Measurements from ENCODE around the gene ADAMTSL3.
"Not testable (repeated sequence)": the region's sequence is repeated elsewhere in the genome, so short reads cannot be mapped to it uniquely, and the experiment has no call there.

The ADAMTSL3 gene

GRCh38 chr15:83928392-83928734, 274.4 kb downstream of the ADAMTSL3 start:
- DNase-seq: no peak

GRCh38 chr15:83928878-83929418, 275.0 kb downstream of the ADAMTSL3 start:
- no peak for DNase-seq

- no peak for DNase-seq
Observed at GRCh38 chr15:83929619-83930018, 275.7 kb downstream of the ADAMTSL3 start.

GRCh38 chr15:83930392-83931212, 276.7 kb downstream of the ADAMTSL3 start:
- no peak for DNase-seq

- no peak for DNase-seq
Observed at GRCh38 chr15:83935774-83936173, 281.9 kb downstream of the ADAMTSL3 start.

GRCh38 chr15:83940136-83940535, 286.2 kb downstream of the ADAMTSL3 start:
- no peak for DNase-seq

GRCh38 chr15:83943043-83943442, 289.1 kb downstream of the ADAMTSL3 start:
- DNase-seq: no peak

- no peak for DNase-seq
Observed at GRCh38 chr15:83943849-83944404, 290.0 kb downstream of the ADAMTSL3 start.

- no peak for DNase-seq
Observed at GRCh38 chr15:83947156-83947555, 293.2 kb downstream of the ADAMTSL3 start.

GRCh38 chr15:83954506-83954905, 300.6 kb downstream of the ADAMTSL3 start:
- no peak for DNase-seq

GRCh38 chr15:83955806-83956265, 301.9 kb downstream of the ADAMTSL3 start:
- DNase-seq: no peak

- no peak for DNase-seq
Observed at GRCh38 chr15:83956887-83957286, 303.0 kb downstream of the ADAMTSL3 start.

GRCh38 chr15:83959477-83959876, 305.6 kb downstream of the ADAMTSL3 start:
- no peak for DNase-seq

- no peak for DNase-seq
Observed at GRCh38 chr15:83960192-83960829, 306.4 kb downstream of the ADAMTSL3 start.

- no peak for DNase-seq
Observed at GRCh38 chr15:83961311-83961710, 307.4 kb downstream of the ADAMTSL3 start.

GRCh38 chr15:83964967-83965366, 311.0 kb downstream of the ADAMTSL3 start:
- not testable (repeated sequence) for DNase-seq

- DNase-seq: no peak
Observed at GRCh38 chr15:83970295-83970890, 316.5 kb downstream of the ADAMTSL3 start.

GRCh38 chr15:83971992-83972391, 318.1 kb downstream of the ADAMTSL3 start:
- no peak for DNase-seq

- DNase-seq: no peak
Observed at GRCh38 chr15:83973816-83974215, 319.9 kb downstream of the ADAMTSL3 start.

- no peak for DNase-seq
Observed at GRCh38 chr15:83977992-83978391, 324.1 kb downstream of the ADAMTSL3 start.

- no peak for DNase-seq
Observed at GRCh38 chr15:83978588-83978987, 324.7 kb downstream of the ADAMTSL3 start.

- no peak for DNase-seq
Observed at GRCh38 chr15:83980637-83981036, 326.7 kb downstream of the ADAMTSL3 start.

GRCh38 chr15:83982748-83983147, 328.8 kb downstream of the ADAMTSL3 start:
- DNase-seq: no peak

Data from activated CD4-positive, CD25-positive, alpha-beta regulatory T cell treated with anti-CD3 and anti-CD28 coated beads, Interleukin-2, amount 50 U/mL, for 72 hours (primary cell).